ENCODE results near the gene IP6K2.
A peak's percentile ranks its signal among the peaks of the same experiment; 100 is the strongest.

The IP6K2 gene

DNA sequence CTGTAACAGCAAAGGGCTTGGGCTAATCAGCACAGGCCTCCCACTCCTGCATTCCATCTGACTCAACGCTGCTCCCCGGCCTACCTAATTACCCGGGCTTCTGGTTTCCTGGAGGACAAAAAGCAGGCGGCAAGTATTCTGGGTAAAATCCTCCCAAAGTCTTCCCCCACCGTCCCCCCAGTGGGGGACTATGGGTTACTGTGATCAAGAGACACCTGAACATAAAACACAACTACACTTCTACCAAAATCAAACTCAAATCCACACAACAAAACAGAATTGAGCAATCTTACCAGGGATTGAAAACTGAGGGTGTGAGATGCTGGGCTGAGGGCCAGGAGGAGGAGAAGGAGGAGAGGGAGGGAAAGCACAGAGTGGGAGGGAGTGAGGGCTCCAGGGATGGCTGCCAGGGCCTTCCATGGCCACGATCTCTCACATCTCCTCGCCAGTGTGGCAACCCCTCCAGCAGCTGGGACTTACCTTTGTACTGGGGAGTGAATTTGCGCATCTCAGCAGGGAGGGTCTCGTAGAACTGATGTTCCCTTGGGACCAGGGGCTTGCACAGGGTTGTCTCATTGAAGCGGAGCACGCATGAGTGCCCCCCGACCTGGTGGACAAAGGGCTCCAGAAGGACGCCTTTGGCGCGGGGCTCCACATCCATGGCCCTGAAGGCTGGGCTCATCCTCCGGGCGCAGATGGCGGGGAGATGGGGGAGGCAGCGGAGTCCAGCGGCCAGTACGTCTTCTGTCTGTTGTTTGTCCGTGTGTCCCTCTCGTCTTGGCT, 22.2 kb downstream of the IP6K2 start:
- no peak overlapping the region for H3K4me3 ChIP-seq (ENCODE audit: low read length)
- no peak for DNase-seq (ENCODE audit: low read depth, low spot score)

DNA sequence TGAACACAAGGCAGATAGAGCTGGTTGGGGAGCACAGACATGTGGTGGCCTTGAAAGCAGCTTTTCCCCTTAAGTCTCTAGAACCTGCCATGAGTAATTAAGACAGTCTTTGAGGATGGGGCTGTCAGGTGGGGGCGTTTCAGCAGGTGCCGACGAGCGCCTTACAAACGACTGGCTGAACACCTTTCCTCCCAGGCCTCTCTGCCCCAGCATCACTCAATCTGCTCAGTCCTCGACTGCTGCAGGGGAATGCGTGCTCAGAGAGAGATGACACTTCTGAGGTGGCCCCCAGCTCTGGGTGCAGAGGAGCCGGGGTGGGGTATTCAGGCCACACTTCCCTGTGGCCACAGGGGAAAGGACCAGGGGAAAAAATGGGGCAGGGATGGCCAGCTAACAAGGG, 23.2 kb downstream of the IP6K2 start:
- no peak for DNase-seq (ENCODE audit: low read depth, low spot score)
- H3K4me3 ChIP-seq (ENCODE audit: low read length) = no peak overlapping the region

DNA sequence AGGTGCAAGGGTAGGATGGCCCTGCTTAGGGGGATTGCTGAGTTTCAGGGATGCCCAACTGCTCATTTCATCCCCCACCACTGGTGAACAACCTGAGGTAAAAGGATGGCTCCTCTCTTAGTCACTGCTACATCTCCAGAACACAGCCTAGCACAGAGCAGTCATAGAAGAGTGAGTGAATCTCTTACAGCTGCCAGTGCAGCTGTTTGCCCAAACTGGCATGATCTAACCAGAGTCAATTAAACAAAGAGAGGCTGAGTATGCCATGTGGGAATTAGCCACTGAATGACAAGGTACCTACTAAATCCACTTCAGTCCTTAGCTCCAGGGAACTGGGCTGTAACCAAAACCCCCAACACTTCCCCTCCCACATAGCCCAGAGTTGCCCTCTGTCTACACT, 24.5 kb downstream of the IP6K2 start:
- no peak overlapping the region for H3K4me3 ChIP-seq (ENCODE audit: low read length)
- DNase-seq (ENCODE audit: low read depth, low spot score) = no peak

DNA sequence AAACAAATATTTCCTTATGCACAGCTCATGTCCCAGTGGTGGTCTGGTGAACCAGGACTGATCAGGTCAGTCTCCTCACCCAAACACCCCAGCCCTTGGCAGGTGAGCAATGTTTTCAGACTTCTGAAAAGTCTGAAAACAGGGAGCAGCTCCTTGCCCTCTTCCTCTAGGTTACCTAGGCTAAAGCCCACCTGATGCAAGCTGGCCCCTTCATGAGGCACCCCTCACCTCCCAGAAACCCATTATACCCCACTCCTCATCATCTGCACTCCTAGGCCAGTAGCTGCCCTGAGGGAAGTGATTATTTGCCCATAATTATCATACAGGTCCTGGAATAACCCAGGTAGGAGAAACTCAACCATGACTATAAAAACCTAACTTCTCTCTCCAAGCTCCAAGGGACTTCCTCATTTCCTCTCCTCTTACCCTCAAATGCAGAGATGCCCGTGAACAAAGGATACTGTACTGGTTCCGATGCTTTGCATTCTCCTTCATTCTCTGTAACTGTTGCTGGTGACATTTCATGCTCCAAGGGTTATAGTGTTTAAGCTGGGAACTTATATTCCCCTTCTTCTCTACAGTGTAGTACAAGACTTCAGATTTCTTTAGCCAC, 26.1 kb downstream of the IP6K2 start:
- no peak for DNase-seq (ENCODE audit: low read depth, low spot score)
- H3K4me3 ChIP-seq (ENCODE audit: low read length) = no peak overlapping the region

DNA sequence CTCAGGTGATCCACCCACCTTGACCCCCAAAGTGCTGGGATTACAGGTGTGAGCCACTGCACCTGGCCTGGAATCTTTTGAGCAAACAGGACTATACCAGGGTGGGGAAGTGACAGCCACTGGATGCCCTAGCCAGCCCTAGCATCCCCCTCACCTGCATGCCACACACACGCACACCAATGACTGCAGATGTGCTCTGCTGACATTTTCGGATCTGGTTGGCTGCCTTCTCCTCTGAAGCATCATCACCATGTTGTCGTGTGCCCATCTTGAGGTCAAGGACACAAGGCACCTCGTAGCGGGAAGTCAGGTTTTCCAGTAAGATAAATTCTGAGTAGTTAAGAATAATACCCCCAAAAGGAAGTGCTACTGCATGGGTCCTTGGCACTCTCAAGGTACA, 27.6 kb downstream of the IP6K2 start:
- H3K4me3 ChIP-seq (ENCODE audit: low read length) = no peak overlapping the region
- DNase-seq (ENCODE audit: low read depth, low spot score) = no peak

DNA sequence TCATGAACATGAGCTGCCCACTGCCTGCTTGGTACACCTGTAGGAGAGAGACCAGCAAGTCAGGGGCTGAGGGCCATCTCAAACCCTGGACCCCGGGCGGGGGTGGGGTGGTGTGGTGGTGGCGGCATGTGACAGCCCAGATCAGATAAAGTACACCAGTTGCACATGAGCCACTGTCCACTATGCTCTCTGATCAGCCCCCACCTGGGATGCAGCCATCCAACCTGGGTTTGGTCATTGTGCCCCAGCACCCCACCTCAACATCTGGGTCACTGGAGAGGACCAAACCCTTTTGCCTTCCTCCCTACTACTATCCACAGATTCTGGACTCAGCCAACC, 28.3 kb downstream of the IP6K2 start:
- DNase-seq (ENCODE audit: low read depth, low spot score) = no peak
- H3K4me3 ChIP-seq (ENCODE audit: low read length) = no peak overlapping the region

DNA sequence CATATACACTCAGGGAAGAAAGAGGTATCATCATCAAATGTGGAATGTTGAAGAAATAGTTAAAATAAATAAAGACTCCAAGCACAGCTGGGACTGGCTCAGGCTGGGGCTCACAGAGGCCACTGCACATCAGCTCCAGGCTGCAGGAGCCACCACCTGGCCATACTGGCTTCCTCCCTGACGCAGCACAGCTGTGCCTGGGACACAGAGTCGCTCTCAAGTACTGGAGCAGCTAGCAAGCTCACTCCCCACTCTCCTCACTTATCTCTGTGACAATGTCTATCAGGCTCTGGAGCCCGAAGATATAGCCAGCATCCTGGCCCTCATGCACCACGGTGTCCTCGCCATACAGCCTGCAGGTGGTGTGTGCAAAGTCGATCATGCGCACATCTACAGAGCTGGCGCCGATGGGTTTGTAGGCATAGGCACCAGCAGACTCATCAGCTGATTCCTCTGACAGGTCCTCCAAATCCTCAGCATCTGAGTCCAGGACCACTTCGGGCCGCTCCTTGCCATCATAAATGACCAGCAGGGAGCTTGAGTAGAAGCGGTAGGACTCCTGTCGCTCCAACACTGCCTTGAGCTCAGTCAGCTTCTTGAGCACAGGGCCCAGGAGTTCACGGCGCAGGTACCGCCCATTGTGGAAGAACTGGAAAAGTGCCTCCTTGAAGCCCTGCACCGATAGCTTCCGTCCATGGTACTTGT, 28.8 kb downstream of the IP6K2 start:
- H3K4me3 ChIP-seq (ENCODE audit: low read length) = no peak overlapping the region
- no peak for DNase-seq (ENCODE audit: low read depth, low spot score)

DNA sequence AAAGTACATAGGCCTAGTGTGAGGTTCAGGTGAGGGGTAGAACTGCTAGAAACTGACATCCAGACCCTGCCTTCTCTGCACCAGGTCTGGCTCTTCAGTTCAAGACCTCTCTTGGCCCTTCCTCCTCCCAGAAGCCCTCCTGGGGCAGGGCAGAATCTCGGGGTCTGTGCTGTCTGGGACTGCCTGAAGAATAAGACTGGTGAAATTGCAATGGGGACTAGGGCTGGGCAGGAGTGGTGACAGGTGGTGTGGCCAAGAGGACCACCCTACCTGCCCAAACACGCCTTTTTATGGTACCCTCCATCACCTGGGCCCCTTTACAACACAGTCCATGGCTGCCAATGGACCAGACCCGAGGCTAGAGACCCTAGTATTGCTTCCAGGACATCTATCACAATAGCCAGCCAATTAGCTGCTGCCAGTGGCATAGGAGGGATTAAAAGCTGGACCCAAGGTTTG, 29.8 kb downstream of the IP6K2 start:
- no peak overlapping the region for H3K4me3 ChIP-seq (ENCODE audit: low read length)
- no peak for DNase-seq (ENCODE audit: low read depth, low spot score)

DNA sequence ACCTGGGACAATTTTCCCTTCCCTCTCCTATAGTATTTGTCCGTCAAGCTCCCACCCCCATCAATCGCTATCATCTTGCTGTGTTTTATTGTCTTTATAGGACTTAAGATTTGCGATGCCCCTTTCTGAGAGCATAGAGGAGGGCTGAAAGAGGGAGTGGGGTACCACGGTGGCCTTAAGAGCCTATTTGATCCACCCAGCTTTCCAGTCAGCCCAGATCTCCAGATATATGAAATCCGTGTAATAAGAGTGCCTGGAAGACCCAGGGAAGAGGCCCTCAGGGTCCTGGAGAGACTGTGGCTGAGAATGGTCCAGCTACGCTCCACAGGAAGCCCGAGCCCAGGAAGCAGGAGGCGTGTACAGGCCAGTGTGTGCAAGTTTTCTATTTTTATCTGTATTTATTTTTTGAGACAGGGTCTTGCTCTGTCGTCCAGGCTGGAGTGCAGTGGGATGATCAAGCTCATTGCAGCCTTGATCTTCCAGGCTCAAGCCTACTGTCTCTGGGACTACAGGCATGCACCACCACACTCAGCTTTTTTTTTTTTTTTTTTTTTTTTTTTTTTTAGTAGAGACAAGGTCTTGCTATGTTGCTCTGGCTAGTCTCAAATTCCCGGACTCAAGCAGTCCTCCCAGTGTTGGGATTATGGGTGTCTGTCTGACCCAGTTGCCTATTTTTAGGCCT, 30.3 kb downstream of the IP6K2 start:
- DNase-seq (ENCODE audit: low read depth, low spot score) = no peak
- H3K4me3 ChIP-seq (ENCODE audit: low read length) = no peak overlapping the region

DNA sequence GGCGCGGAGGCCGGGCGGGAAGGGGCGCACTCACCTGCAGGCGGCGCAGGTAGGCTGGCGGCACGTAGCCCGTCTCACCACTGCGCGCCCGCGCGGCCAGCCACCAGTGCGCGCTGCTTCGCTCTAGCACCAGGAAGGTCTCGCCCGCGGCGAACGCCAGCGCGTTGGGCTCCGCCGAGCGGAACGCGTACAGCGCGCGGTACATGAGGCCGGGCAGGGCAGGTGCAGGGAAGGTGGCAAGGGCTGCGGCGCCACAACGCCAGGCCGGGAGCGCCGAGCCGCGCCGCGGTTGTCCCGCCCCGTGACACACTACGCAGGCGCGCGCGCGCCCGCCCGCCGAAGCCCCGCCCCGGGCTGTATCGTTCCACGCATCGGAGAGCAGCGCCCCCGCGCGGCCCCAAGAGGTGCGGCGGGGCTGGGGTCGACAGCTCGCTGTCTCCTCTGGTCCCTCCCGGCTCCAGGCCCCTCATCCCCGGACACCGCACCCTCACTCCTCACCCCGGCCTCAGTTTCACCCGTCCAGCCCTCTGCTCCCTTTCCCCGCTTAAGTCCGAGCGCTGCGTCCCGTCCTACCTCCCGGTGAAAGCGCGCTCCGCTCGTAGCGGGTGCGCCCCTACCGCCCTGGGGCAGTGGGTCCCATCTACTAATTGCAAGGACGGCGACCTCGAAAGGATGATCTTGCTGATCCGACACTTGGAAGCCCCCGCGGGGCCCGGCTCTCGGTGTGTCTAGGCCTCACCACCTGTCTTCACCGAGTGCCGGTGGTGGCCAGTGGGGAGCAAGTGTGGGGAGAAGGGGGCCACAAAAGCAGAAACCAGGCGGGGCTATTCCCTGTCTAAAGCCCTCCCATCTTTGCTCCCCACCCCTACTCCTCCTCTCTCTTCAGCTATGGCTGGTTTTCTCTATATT, 31.2 kb downstream of the IP6K2 start, which contains the start of gene NCKIPSD:
Gene NCKIPSD, minus strand, starts transcription at position 313 of the 909 bp plus-strand sequence. Its CDS starts 108 bp downstream, at position 205.
- peak; percentile 69 for DNase-seq (ENCODE audit: low read depth, low spot score)
- peak within 1 kb of the TSS; percentile 86 for H3K4me3 ChIP-seq (ENCODE audit: low read length)

DNA sequence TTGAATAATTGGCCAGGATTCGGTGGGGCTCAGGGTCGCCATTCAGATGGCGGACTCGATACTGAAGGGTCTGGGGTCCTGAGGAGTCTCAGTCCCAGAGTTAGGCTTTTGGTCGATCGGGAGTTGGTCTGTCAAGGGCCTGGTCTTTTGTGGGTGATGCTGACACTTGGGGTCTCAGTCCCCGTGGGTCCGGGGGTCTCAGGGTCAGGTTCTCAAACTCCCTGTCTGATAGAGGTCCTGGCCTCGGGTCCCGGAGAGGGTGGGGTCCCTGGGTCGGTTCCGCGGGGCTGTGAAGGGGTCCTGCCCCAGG, 31.8 kb downstream of the IP6K2 start:
- no peak for DNase-seq (ENCODE audit: low read depth, low spot score)
- peak overlapping the region; percentile 86 for H3K4me3 ChIP-seq (ENCODE audit: low read length)

DNA sequence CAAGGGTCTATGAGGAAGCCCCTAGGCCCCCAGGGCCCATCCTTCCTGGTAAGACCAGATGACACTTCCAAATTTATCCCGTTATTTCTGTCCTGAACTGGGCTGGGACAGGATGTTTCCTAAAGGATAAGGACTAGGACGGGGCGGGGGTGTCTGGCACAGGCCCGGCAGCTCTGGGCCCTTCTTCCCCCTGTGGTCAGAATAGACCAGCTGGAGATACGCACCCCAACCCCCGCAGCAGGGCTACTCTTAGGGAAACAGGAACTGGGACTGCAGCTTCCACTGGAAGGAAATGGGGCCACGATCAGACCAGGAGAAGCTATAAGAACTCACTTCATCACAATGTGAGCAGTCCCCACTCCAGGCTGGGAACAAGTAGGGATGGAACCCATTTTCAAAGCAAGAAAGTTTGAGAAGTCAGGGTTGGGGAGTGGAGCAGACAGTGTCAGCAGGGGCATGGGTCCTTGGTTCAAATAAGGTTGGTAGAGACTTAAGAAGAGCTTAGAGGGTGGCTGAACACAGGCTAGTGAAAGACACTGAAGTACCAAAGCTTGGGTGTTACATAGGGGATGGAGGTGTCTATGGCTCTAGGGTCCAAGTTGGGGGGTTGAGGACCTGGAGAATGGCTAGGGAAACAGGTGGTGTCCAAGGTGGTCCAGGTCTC, 32.4 kb downstream of the IP6K2 start:
- peak overlapping the region; percentile 86 for H3K4me3 ChIP-seq (ENCODE audit: low read length)
- no peak for DNase-seq (ENCODE audit: low read depth, low spot score)

DNA sequence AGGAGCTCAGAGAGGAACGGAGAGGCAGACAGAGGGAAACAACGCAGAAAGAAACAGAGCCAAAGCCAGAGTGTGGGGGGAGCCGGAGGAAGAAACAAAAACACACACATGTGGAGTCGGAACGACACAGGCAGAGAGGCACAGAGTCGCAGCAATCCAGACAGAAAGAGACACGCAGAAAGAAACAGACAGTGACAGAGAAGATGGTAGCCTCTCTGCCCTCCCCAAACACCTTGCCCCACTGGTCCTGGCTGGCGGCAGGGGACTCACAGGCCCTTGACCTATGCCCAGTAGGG, 33.0 kb downstream of the IP6K2 start:
- H3K4me3 ChIP-seq (ENCODE audit: low read length) = no peak overlapping the region
- DNase-seq (ENCODE audit: low read depth, low spot score) = no peak

DNA sequence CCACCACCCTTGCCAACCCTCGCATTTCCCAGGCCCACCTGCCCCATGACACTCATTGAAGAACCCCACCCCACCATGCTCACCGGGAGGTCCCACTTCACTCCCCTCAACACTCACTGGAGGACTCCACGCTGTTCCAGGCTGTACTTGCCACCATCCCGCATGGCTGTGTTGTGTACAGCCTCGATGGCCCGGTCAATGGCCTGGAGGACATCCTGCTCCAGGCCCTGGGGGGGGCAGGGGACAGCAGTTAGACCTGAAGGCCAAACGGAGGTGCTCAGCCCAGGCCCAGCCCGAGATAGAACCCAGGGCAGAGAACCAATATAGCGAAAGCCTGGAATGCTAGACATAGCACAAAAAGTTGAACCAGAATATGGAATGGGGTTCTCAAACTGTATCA, 34.2 kb downstream of the IP6K2 start:
- no peak for DNase-seq (ENCODE audit: low read depth, low spot score)
- no peak overlapping the region for H3K4me3 ChIP-seq (ENCODE audit: low read length)

DNA sequence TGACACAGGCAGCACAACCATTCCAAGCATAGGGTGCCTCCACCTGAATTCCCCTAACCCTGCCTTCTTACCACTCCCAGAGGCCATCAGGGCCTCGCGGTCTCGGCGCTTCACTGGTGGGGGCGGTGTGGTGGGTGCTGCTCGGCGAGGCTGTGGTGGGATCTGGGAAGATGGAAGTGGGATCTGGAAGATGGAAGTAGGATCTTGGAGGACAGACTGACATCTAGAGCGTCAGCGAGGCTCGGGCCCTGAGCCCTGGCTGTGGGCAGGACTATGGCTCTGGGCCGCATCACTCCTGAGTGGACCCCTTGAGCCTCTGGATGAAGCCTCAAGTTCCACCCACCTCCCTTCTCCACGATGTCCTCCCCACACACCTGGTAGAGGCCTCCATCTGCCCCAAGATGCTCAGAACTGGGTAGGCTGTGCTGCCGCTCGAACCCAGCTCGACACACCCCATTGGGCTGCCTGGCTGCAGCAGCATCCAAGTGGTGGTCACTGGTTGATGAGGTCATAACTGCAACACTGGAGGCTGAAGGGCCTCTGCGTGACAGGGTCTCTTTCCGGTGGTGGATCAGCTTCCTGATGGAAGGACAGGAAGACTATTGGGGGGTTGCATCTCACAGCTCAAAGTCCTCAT, 34.9 kb downstream of the IP6K2 start:
- no peak overlapping the region for H3K4me3 ChIP-seq (ENCODE audit: low read length)
- DNase-seq (ENCODE audit: low read depth, low spot score) = no peak

DNA sequence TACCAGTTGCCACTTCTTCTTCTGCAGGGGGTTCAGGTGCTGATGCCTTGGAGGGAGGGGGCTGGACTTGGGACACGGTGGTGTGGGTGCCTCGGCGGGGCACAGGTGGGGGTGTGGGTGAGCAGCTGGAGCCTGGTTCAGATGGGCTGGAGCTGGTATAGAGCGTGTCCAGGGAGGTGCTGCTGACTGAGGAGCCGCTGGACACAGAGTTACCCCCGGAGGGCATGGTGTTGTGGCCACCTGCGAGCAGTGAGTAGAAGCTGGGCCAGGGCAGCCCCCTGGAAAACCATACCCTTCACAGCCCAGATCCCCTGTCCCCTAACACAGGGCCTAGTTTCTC, 35.5 kb downstream of the IP6K2 start:
- DNase-seq (ENCODE audit: low read depth, low spot score) = no peak
- no peak overlapping the region for H3K4me3 ChIP-seq (ENCODE audit: low read length)

DNA sequence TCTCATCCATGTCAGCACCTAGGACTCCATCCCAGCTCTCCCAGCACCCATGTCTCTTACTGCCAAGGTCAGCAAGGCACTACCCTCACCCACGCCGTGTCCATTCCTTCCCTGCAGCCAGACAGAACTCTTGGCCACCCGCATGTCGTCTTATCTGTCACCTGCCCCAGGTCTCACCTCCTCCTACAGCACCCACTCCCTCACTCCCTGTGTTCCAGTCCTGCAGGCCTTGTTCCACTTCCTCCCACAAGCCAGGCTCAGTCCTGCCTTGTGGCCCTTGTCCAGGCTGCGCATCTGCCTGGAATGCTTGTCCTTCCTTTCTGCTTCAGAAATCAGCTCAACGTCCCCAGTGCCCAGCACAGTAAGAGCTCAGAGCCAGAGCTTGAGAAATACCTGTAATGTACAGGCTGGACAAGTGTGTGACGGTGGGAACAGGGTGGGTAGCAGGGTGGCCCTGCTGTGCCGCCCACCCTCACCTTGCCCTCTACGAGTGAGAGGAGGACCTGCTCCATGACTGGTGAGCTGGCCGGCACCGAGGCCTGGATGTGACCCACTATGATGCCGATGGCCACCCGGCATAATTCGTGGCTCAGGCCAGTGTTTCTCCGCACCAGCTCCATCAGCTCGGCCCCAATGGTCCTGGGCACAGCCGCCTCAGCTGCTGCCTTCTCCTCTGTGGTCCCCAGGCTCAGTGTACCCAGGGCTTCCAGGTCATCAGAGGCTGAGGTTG, 36.0 kb downstream of the IP6K2 start:
- no peak for DNase-seq (ENCODE audit: low read depth, low spot score)
- no peak overlapping the region for H3K4me3 ChIP-seq (ENCODE audit: low read length)

Measured in Jurkat, Clone E6-1 (cell line).